D721Med (cell line): ENCODE results near the gene GTPBP1.

ENCODE experiments used
- DNase-seq: peaks from one replicate; pipeline ENCODE4 v3.0.0; 2011; ENCODE audit warnings: low spot score; ENCODE audit not compliant: insufficient read length
- FAIRE-seq: peaks from 2 replicates; lab custom pipeline; 2011; peaks lifted over from hg19 to GRCh38; lab: Jason Lieb, UNC
- TF ChIP-seq, protein P1 (sequence below): IDR thresholded peaks from 2 replicates; pipeline ENCODE4 v1.5.1; 2012; ENCODE audit warnings: mild to moderate bottlenecking, control low read depth; ENCODE audit not compliant: insufficient read depth; ENCODE audit errors: missing control alignments

GTPBP1 gene

DNA sequence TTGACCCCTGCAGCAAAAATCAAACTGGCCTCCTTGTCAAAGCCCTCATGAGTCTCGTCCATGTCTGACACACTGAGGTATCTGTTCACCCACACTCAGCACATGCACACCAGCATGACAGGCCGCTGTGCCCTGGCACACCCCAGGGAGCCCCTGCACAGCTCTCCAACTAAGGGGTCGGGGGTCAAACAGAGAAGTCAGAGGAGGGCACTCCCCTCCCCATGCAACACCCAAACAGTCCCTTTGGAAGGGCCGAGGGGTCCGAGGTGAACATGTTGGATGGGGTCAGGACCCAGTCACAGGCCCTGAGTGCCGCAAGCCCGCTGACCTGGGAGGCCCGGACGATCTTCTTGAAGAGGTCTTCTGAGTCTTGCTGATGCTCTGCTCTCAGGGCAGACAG is 35.4 kb downstream of the GTPBP1 start:
- no peak for DNase-seq
- FAIRE-seq, result no peak
- TF ChIP-seq, protein P1, sequence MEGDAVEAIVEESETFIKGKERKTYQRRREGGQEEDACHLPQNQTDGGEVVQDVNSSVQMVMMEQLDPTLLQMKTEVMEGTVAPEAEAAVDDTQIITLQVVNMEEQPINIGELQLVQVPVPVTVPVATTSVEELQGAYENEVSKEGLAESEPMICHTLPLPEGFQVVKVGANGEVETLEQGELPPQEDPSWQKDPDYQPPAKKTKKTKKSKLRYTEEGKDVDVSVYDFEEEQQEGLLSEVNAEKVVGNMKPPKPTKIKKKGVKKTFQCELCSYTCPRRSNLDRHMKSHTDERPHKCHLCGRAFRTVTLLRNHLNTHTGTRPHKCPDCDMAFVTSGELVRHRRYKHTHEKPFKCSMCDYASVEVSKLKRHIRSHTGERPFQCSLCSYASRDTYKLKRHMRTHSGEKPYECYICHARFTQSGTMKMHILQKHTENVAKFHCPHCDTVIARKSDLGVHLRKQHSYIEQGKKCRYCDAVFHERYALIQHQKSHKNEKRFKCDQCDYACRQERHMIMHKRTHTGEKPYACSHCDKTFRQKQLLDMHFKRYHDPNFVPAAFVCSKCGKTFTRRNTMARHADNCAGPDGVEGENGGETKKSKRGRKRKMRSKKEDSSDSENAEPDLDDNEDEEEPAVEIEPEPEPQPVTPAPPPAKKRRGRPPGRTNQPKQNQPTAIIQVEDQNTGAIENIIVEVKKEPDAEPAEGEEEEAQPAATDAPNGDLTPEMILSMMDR, result no peak

DNA sequence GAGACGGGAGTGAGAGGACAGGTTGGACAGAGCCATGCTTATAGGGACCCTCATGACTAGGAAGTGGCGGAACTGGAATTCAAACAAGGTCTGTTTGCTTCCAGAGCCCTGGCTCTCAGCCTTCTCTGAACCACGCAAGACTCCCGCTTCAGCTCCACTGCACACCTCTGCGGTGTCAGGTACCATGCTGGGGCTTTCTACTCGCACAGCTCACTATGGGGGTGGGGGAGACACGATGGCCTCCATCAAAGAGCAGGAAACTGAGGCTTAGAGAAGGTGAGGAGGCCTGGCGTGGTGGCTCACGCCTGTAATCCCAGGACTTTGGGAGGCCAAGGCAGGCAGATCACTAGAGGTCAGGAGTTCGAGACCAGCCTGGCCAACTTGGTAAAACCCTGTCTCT is 35.8 kb downstream of the GTPBP1 start:
- FAIRE-seq (no peak), DNase-seq (no peak)
- TF ChIP-seq, protein P1, result no peak

DNA sequence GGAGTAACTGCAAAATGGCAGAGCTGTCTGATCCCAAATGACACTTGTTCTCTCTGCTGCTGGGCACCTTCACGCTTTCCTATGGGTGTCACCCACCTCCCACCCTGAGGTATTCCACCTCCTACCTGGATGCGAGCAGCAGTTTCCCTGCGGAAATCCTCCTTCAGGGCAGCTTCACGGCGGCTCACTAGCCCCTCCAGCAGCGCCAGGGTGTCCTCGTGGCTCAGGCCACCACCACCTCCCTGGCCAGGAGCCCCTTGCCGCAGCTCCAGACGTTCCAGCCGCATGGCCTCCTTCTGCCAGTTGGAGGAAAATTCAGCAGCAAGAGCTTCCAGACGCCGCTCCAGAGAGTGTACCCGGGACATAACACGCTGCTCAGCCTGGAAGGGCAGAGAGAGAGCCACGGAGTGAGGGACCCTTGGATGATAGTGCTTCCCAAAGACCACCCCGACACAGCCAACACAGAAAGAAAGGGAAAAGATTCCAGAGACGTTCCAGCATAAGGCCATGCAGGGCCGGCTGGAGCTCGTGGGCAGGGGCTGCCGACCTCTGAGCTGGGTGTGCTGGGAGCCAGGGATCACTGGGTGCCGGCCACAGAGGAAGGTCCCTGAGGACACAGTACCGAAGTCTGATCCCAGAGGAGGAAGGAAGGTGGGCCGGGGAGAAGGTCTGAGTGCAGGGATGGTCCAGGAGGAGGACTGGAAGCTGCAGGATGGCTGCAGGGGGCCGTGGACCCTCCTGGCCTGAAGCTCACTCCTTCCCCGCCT is 36.6 kb downstream of the GTPBP1 start:
- DNase-seq, result no peak
- TF ChIP-seq, protein P1, result no peak
- no peak for FAIRE-seq

DNA sequence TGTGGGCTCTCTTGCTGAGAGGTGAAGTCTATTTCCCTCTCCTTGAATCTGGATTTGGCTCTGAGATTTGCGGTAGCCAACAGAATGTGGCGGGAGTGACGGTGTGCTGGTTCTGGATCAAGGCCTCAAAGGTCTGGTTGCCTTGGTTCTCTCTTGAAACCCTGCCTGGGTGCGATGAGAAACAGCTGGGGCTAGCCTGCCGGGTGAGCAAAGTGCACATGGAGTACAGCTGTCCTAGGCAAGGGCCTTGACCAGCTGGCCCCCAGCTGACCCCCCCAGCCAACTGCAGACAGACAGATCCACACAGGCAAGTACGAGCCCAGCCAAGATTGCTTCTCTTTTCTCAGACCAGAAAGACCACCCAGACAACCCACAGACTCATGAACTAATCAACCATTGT is 39.2 kb downstream of the GTPBP1 start:
- no peak for DNase-seq
- TF ChIP-seq, protein P1, result no peak
- no peak for FAIRE-seq

DNA sequence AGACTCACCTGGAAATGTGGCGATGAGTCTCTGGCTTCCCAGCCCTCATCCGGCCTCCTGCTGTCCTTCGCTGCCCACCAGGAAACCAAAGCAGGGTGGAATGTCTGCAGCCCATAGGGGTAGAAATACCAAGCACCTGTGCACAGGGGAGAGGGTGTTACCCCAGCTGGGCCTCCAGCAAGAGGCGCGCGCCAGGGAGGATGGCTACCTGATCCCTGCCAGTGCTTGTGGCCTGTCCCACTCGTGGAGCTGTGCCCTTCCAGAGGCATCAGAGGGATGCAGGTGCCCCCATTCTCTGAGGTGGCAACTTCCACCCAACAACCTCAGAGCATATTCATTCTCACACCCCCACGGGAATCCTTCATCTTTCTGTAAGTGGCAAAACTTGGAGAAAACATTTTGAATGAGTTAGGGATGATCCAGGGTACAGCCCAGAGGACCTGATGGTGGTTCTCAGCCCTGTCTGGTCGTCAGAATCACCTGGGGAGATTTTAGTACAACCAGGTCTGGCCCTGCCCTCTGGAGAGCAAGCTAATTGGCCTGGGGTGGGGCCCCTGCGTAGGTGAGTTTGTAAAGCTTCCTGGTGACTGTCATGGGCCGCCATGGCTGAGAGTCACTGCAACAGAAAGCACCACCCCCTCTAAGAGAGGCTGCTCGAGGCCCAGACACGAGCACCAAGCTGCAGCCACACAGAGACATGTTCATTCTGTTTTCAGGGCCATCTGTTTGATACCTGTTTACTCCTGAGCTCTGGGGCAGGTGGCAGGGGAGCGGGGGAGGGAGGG is 40.1 kb downstream of the GTPBP1 start:
- TF ChIP-seq, protein P1, result no peak
- DNase-seq (no peak), FAIRE-seq (no peak)

DNA sequence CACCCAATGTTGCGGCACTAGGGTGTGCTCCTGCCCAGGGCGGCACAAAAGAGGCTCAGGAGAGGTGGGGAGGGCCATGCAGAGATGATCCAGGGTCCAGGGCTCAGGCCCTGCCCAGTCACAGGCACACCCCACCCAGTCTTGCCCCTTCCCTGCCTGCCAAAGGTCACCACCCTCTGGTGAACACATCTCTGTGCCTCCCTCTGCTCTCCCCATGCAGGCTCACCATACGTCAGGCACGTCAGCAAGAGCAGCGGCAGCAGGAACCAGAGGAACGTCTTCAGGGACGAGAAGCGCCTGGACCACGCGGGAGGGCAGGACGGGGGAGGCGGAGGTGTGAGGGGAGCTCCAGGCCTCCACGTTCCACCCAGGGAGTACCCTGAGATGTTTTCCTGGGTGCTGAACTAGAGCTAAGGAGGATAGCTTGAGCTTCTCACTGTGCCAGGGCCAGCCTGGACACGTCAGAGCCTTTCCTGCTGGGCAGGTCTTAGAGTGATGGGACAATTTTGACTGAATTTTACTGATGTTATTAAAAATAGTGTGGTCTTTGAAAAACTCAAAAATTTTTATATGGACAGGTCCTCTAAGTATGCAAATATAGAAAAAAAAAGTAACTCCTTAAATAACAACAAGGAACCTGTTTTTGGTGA is 42.9 kb downstream of the GTPBP1 start:
- TF ChIP-seq, protein P1, result no peak
- FAIRE-seq (no peak), DNase-seq (no peak)
